Measurements from ENCODE around the gene BRD7.

DNA sequence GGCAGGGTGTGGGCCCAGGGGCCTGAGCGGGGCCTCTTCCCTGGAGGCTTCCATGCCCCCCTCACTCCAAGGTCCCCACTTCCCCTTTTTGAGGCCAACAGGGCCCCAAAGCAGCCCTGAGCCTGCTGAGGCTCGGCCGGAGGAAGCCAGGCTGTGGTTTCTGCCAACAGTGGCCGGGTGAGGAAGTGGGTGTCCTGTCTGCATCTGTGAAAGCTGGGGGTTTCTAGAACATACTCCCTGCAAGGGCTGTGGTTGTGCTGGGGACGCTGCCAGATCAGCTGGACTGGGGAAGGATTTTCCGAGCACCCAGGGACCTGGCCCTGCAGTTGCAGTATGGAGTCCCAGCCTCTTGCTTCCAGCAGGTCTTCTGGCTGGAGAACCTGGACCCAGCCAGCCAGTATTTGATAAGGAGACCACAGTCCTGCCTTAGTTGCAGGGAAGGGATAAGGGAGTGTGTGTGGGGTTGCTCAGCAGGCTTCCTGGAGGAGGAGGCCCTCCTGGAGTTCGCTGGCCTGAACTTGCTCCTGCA is 86.7 kb downstream of the BRD7 start:
- TF ChIP-seq POLR2AphosphoS5 (IDR thresholded peaks at IDR 0.05; ENCODE audit: borderline replicate concordance, low read depth, low read length) (no peak), EZH2 (IDR thresholded peaks at IDR 0.05) (no peak)
